Measurements from ENCODE around the gene FSD2. TPM values are rescaled to one million over a fixed set of nuclear protein-coding genes. Genes with fewer than 3 reads are reported as not detected.

Gene FSD2
- total and polyA plus RNA-seq, 10 of the 15 experiments (the other 5 are each of a cell fraction or from before 2014, with no cell fraction given): under 0.01 to 0.39 (median 0.07) TPM; not detected in 3

DNA sequence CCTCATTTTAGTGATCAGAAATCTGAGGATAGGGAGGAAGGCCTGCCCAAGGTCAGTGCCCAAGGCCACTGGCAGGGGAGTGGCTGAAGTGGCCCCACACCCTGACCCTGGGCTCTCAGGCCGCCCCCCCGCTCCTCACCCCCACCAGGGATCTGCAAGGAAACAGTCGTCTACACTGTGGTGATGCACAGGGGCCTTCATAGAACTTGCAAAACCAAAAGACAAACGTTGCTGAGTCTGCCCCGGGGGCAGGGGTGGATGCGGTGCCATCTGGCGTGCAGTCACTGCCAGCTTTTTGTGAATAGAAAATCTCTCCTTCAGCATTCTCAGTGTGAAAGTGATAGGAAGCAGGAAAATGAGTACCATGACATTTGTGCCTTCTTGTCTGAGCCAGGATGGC is 44.9 kb upstream of the FSD2 start (continued):
- TF ChIP-seq, protein P1, sequence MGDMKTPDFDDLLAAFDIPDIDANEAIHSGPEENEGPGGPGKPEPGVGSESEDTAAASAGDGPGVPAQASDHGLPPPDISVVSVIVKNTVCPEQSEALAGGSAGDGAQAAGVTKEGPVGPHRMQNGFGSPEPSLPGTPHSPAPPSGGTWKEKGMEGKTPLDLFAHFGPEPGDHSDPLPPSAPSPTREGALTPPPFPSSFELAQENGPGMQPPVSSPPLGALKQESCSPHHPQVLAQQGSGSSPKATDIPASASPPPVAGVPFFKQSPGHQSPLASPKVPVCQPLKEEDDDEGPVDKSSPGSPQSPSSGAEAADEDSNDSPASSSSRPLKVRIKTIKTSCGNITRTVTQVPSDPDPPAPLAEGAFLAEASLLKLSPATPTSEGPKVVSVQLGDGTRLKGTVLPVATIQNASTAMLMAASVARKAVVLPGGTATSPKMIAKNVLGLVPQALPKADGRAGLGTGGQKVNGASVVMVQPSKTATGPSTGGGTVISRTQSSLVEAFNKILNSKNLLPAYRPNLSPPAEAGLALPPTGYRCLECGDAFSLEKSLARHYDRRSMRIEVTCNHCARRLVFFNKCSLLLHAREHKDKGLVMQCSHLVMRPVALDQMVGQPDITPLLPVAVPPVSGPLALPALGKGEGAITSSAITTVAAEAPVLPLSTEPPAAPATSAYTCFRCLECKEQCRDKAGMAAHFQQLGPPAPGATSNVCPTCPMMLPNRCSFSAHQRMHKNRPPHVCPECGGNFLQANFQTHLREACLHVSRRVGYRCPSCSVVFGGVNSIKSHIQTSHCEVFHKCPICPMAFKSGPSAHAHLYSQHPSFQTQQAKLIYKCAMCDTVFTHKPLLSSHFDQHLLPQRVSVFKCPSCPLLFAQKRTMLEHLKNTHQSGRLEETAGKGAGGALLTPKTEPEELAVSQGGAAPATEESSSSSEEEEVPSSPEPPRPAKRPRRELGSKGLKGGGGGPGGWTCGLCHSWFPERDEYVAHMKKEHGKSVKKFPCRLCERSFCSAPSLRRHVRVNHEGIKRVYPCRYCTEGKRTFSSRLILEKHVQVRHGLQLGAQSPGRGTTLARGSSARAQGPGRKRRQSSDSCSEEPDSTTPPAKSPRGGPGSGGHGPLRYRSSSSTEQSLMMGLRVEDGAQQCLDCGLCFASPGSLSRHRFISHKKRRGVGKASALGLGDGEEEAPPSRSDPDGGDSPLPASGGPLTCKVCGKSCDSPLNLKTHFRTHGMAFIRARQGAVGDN (IDR thresholded peaks at IDR 0.05): no peak
- no peak for TF ChIP-seq NR2C1 (IDR thresholded peaks at IDR 0.05)
- no peak for TF ChIP-seq NFXL1 (IDR thresholded peaks at IDR 0.05; ENCODE audit: borderline replicate concordance)
- TF ChIP-seq EP300 (IDR thresholded peaks at IDR 0.05; ENCODE audit: borderline replicate concordance in 1 of 2, control insufficient read depth in 1 of 2, low read depth in 2 of 2, low read length in 2 of 2): no peak
- no peak for TF ChIP-seq STAT1 (conservative IDR thresholded peaks at IDR 0.05)

Data from GM12878 (cell line).